ENCODE data around the gene AEN.
A peak's percentile ranks its signal among the peaks of the same experiment; 100 is the strongest.

Gene AEN

DNA sequence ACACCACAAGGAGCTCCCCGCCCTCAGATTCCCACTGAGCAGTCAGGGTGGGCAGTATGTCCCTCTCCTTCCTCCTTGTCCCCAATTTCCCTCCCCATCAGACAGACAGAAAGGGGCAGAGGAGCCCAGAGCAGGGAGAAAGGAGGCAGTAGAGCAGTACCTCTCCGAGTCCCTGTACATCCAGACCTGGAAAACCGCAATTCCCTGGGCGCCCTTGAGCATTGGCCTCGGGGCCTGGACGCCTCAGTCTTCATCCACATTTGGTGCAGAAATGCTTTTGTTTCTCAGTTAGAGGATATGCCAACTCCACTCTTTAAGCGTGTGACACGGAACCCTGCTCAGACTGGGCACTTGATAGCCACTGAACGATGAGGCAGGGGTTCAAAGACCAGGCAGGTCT lies 23.6 kb downstream of the AEN start:
- POLR2A ChIA-PET: no interaction called here

DNA sequence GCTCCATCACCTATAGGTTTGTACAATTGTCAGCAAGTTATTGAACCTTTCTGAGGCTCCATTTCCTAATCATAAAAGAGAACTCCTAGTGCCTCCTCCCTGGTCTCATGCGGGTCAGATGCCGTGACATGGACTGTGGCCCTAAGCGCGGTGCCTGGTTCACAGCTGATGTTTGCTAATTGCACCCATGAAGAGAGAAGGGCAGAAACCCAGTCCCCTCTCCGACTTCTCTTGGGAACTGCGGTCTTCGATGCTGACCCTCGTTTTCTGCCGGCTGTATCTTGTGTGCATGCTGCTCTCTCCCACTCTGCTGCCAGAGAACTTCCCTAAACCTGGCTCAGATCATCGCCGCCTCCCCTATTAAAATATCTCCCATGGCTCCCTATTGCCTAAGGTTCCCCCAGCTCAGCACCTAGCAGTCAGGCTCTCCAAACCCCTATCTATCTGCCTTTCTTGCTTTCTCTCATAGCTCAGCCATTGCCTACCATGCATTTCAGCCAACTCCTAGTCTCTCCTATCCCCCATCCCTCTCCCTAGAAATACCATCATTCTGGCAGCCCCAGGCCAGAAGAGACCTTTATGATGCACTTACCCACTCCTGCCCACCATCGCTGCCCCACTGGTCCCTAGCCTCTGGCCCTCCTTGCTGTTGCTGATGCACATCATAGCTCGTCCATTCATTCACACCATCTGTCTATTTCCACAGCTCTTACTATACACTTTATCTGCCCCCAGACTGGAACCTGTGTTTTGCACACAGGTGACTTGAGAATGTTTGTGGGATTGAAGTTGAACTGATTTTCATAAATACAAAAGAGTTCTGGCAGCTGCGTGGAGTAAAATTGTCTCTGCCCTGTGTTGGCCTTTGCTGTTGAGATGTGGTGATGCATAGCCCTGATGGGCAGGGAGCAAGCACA lies 24.3 kb downstream of the AEN start:
- Histone ChIP-seq H3K36me3 (ENCODE audit: control insufficient read depth in 4 of 4, insufficient read depth in 4 of 4, low read length in 3 of 4) (no peaks in the 10 kb centered on the region), H3K4me1 (ENCODE audit: control extremely low read depth in 1 of 4, control insufficient read depth in 4 of 4, insufficient read depth in 4 of 4, low read length in 3 of 4) (peaks cover 4 to 21% (median 12%) of the 10 kb centered on the region in 4 experiments), H3K9me3 (ENCODE audit: control extremely low read depth in 1 of 5, control insufficient read depth in 4 of 5, insufficient read depth in 2 of 5, low read depth in 1 of 5, low read length in 4 of 5) (no peaks in the 10 kb centered on the region), H3K27me3 (replicated peaks in 2 of 5; ENCODE audit: control insufficient read depth in 4 of 5, insufficient read depth in 5 of 5, low read length in 4 of 5) (no peaks in the 10 kb centered on the region), H3K4me3 (ENCODE audit: control insufficient read depth in 1 of 7, extremely low read depth in 1 of 7, insufficient read depth in 4 of 7, low read depth in 2 of 7, low read length in 6 of 7) (no peak overlapping the region), H3K27ac (ENCODE audit: insufficient read depth in 1 of 2, low read depth in 1 of 2, low read length in 2 of 2, poor library complexity in 1 of 2, severe bottlenecking in 2 of 2) (no peak overlapping the region)
- DNase-seq: no peak
- CTCF ChIA-PET: interaction anchor here (1.6 to 1.8 kb wide), 2 partner anchors 9 to 19 kb away, joined by 5 to 6 read pairs; no protein-coding TSS in a partner anchor
- POLR2A ChIA-PET: no interaction called here
- WGBS (ENCODE audit: insufficient coverage): 97% methylated on average over 13 of the region's 14 CpGs

More for the DNA sequence above, 23.6 kb downstream of the AEN start:
- H3K27ac ChIP-seq (ENCODE audit: insufficient read depth in 1 of 2, low read depth in 1 of 2, low read length in 2 of 2, poor library complexity in 1 of 2, severe bottlenecking in 2 of 2): no peak overlapping the region
- no peak for DNase-seq
- H3K9me3 ChIP-seq (ENCODE audit: control extremely low read depth in 1 of 5, control insufficient read depth in 4 of 5, insufficient read depth in 2 of 5, low read depth in 1 of 5, low read length in 4 of 5): no peaks in the 10 kb centered on the region
- H3K27me3 ChIP-seq (replicated peaks in 2 of 5; ENCODE audit: control insufficient read depth in 4 of 5, insufficient read depth in 5 of 5, low read length in 4 of 5): no peaks in the 10 kb centered on the region
- CTCF ChIA-PET: interaction anchor here (1.0 to 1.8 kb wide), 3 partner anchors 10 to 20 kb away, joined by 3 to 6 read pairs (median 5); no protein-coding TSS in a partner anchor
- no peak overlapping the region for H3K4me3 ChIP-seq (ENCODE audit: control insufficient read depth in 1 of 7, extremely low read depth in 1 of 7, insufficient read depth in 4 of 7, low read depth in 2 of 7, low read length in 6 of 7)
- WGBS (ENCODE audit: insufficient coverage): over 99% methylated on average over 8 of the region's 9 CpGs
- peaks cover 6 to 28% (median 19%) of the 10 kb centered on the region in 4 experiments for H3K4me1 ChIP-seq (ENCODE audit: control extremely low read depth in 1 of 4, control insufficient read depth in 4 of 4, insufficient read depth in 4 of 4, low read length in 3 of 4)
- no peaks in the 10 kb centered on the region for H3K36me3 ChIP-seq (ENCODE audit: control insufficient read depth in 4 of 4, insufficient read depth in 4 of 4, low read length in 3 of 4)

DNA sequence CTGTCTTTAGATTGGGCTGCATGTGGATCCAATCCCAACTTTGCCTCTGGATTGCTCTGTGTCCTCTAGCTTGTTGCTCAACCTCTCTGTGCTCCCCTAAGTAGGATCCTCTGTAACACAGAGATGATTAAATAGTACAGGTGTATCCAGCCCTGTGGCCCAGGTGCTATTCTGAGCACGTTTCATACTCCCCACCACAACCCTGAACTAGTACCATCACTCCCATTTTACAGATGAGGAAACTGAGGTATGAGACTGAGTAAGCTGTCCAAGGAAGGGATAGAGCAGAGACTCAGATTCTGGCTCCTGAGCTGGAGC lies 24.9 kb downstream of the AEN start:
- Histone ChIP-seq H3K4me1 (ENCODE audit: control extremely low read depth in 1 of 4, control insufficient read depth in 4 of 4, insufficient read depth in 4 of 4, low read length in 3 of 4) (peaks cover 3 to 16% (median 9%) of the 10 kb centered on the region in 4 experiments), H3K27me3 (replicated peaks in 2 of 5; ENCODE audit: control insufficient read depth in 4 of 5, insufficient read depth in 5 of 5, low read length in 4 of 5) (no peaks in the 10 kb centered on the region), H3K4me3 (ENCODE audit: control insufficient read depth in 1 of 7, extremely low read depth in 1 of 7, insufficient read depth in 4 of 7, low read depth in 2 of 7, low read length in 6 of 7) (no peak overlapping the region), H3K36me3 (ENCODE audit: control insufficient read depth in 4 of 4, insufficient read depth in 4 of 4, low read length in 3 of 4) (no peaks in the 10 kb centered on the region), H3K27ac (ENCODE audit: insufficient read depth in 1 of 2, low read depth in 1 of 2, low read length in 2 of 2, poor library complexity in 1 of 2, severe bottlenecking in 2 of 2) (no peak overlapping the region), H3K9me3 (ENCODE audit: control extremely low read depth in 1 of 5, control insufficient read depth in 4 of 5, insufficient read depth in 2 of 5, low read depth in 1 of 5, low read length in 4 of 5) (no peaks in the 10 kb centered on the region)
- ChIA-PET CTCF (interaction anchor here (1.6 to 1.8 kb wide), 2 partner anchors 9 to 18 kb away, joined by 5 to 6 read pairs; no protein-coding TSS in a partner anchor), POLR2A (interaction anchor here (1.7 kb wide), 1 partner anchor 8 kb away, joined by 5 read pairs; the partner anchor contains the start of gene ISG20)
- no peak for DNase-seq
- no CpG with 5 or more reads among the region's 1 CpG for WGBS (ENCODE audit: insufficient coverage)

- WGBS (ENCODE audit: insufficient coverage): 100% methylated on average over 2 of the region's 5 CpGs
- H3K4me1 ChIP-seq (ENCODE audit: control extremely low read depth in 1 of 4, control insufficient read depth in 4 of 4, insufficient read depth in 4 of 4, low read length in 3 of 4): peaks cover 0 to 9% (median 1%) of the 10 kb centered on the region in 4 experiments
- no peaks in the 10 kb centered on the region for H3K36me3 ChIP-seq (ENCODE audit: control insufficient read depth in 4 of 4, insufficient read depth in 4 of 4, low read length in 3 of 4)
- no peak overlapping the region for H3K4me3 ChIP-seq (ENCODE audit: control insufficient read depth in 1 of 7, extremely low read depth in 1 of 7, insufficient read depth in 4 of 7, low read depth in 2 of 7, low read length in 6 of 7)
- no peaks in the 10 kb centered on the region for H3K27me3 ChIP-seq (replicated peaks in 2 of 5; ENCODE audit: control insufficient read depth in 4 of 5, insufficient read depth in 5 of 5, low read length in 4 of 5)
- ChIA-PET POLR2A (interaction anchor here (1.7 kb wide), 1 partner anchor 9 kb away, joined by 5 read pairs; the partner anchor contains the start of gene ISG20), CTCF (interaction anchor here (1.2 kb wide), 1 partner anchor 10 kb away, joined by 3 read pairs; no protein-coding TSS in a partner anchor)
- H3K9me3 ChIP-seq (ENCODE audit: control extremely low read depth in 1 of 5, control insufficient read depth in 4 of 5, insufficient read depth in 2 of 5, low read depth in 1 of 5, low read length in 4 of 5): no peaks in the 10 kb centered on the region
- DNase-seq: no peak
- no peak overlapping the region for H3K27ac ChIP-seq (ENCODE audit: insufficient read depth in 1 of 2, low read depth in 1 of 2, low read length in 2 of 2, poor library complexity in 1 of 2, severe bottlenecking in 2 of 2)
Measured at GRCh38 chr15:88646951-88647350, 25.8 kb downstream of the AEN start.

DNA sequence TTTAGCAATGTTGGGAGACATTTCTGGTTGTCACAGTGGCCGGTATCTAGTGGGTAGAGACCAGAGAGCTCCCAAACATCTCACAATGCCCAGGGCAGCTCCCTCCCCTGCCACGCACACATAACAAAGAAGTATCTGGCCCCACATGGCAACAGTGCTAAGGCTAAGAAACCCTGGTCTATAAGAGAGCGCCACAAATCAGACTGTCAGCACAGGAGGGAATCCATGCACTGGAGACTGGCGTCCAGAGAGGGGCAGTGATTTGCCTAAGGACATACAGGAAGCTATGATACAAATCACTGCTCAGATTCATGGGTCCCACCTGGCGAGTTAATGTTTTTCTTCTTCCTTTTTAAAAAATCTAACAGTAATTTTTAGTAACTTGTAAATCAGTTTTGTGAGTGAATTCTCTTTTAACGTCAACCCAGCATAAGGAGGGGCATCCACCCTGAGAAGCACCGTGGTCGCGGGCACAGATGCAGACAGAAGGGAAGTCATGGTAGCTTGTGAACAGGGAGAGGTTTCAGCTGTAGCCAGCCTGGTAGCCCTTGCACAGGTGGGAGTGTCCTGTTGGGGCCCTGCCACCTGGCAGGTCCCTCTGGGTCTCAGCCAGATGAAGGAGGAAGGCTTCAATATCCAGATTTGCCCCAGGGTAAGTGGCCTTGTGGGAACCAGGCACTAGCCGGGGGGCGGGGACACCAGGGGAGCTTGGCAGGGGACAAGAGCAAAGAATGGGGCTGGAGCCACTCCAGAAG lies 26.4 kb downstream of the AEN start:
- Histone ChIP-seq H3K27me3 (replicated peaks in 2 of 5; ENCODE audit: control insufficient read depth in 4 of 5, insufficient read depth in 5 of 5, low read length in 4 of 5) (no peaks in the 10 kb centered on the region), H3K36me3 (ENCODE audit: control insufficient read depth in 4 of 4, insufficient read depth in 4 of 4, low read length in 3 of 4) (no peaks in the 10 kb centered on the region), H3K9me3 (ENCODE audit: control extremely low read depth in 1 of 5, control insufficient read depth in 4 of 5, insufficient read depth in 2 of 5, low read depth in 1 of 5, low read length in 4 of 5) (no peaks in the 10 kb centered on the region), H3K4me3 (ENCODE audit: control insufficient read depth in 1 of 7, extremely low read depth in 1 of 7, insufficient read depth in 4 of 7, low read depth in 2 of 7, low read length in 6 of 7) (no peak overlapping the region), H3K27ac (ENCODE audit: insufficient read depth in 1 of 2, low read depth in 1 of 2, low read length in 2 of 2, poor library complexity in 1 of 2, severe bottlenecking in 2 of 2) (no peak overlapping the region), H3K4me1 (ENCODE audit: control extremely low read depth in 1 of 4, control insufficient read depth in 4 of 4, insufficient read depth in 4 of 4, low read length in 3 of 4) (peaks cover 0 to 7% (median 0%) of the 10 kb centered on the region in 4 experiments)
- ChIA-PET CTCF (interaction anchor here (1.2 kb wide), 1 partner anchor 9 kb away, joined by 3 read pairs; no protein-coding TSS in a partner anchor), POLR2A (interaction anchor here (1.7 kb wide), 1 partner anchor 9 kb away, joined by 5 read pairs; the partner anchor contains the start of gene ISG20)
- no peak for DNase-seq
- 82% methylated on average over 10 of the region's 11 CpGs for WGBS (ENCODE audit: insufficient coverage)

DNA sequence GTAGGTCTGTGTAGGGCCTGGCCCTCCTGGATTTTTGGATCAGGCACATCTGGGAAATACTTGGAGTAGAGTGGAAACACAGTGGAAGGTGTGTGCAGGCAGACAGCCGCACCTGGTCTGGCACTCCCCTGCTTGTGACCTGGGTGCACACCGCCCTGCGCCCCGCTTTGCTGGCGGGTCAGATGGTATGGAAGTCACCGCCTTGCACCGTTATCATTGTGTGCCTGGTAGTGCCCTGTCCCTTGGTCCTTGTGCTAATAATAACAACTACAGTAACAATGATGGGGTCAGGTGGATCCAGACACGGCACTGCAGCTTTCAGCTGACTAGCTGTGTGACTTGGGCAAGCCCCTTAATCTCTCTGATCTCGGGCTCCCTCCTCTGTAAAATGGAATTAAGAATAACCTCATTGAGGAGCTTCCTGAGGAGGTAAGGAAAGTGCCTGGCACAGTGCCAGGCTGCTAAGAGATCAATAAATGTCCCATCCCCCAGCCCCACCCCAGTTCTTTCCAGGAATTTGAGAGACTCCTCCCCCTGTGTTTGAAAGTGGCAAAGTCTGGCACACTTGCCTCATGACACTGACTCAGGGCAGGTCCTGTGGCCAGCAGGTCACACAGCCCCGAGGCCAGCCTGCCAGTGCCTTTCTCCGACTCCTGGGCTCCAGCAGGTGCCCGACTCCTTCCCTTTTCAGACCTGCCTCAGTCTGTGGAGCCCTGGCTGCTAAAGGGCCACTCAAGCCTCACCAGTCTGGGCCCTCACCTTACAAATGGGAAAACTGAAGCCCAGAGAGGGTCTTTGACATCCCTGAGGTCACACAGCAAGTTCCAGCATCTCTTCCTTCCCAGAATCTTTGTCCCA lies 27.4 kb downstream of the AEN start:
- Histone ChIP-seq H3K9me3 (ENCODE audit: control extremely low read depth in 1 of 5, control insufficient read depth in 4 of 5, insufficient read depth in 2 of 5, low read depth in 1 of 5, low read length in 4 of 5) (no peaks in the 10 kb centered on the region), H3K36me3 (ENCODE audit: control insufficient read depth in 4 of 4, insufficient read depth in 4 of 4, low read length in 3 of 4) (no peaks in the 10 kb centered on the region), H3K4me1 (ENCODE audit: control extremely low read depth in 1 of 4, control insufficient read depth in 4 of 4, insufficient read depth in 4 of 4, low read length in 3 of 4) (peaks cover 0 to 7% (median 0%) of the 10 kb centered on the region in 4 experiments), H3K4me3 (ENCODE audit: control insufficient read depth in 1 of 7, extremely low read depth in 1 of 7, insufficient read depth in 4 of 7, low read depth in 2 of 7, low read length in 6 of 7) (no peak overlapping the region), H3K27me3 (replicated peaks in 2 of 5; ENCODE audit: control insufficient read depth in 4 of 5, insufficient read depth in 5 of 5, low read length in 4 of 5) (no peaks in the 10 kb centered on the region), H3K27ac (ENCODE audit: insufficient read depth in 1 of 2, low read depth in 1 of 2, low read length in 2 of 2, poor library complexity in 1 of 2, severe bottlenecking in 2 of 2) (peak overlapping the region in 1 of 2 experiments; percentile 4)
- CTCF ChIA-PET: interaction anchor here (0.9 kb wide), 1 partner anchor 8 kb away, joined by 3 read pairs; no protein-coding TSS in a partner anchor
- DNase-seq: no peak
- WGBS (ENCODE audit: insufficient coverage): 89% methylated on average over 11 of the region's 12 CpGs
- POLR2A ChIA-PET: no interaction called here
